B cell (primary cell): ENCODE measurements around the gene PTPRS. TPM values are rescaled to one million over a fixed set of nuclear protein-coding genes. Genes with fewer than 3 reads are reported as not detected.
A peak's percentile ranks its signal among the peaks of the same experiment; 100 is the strongest.

Source experiments
- ATAC-seq: fragments of 200-7000 bp; cut with Tn5 transposase; one replicate; pipeline ENCODE4 v1.10.0; 2021; ENCODE audit warnings: low read depth, mild to moderate bottlenecking, moderate number of reproducible peaks, moderate library complexity
- CTCF ChIA-PET: fragments of 350-600 bp; sonication (Branson Sonifier 250); formaldehyde crosslinking; loops from one replicate; lab custom pipeline; 2021; ENCODE audit warnings: antibody characterized with exemption, inconsistent platforms; lab: Charles Lee
- POLR2A ChIA-PET: fragments of 350-600 bp; sonication (Branson Sonifier 250); formaldehyde crosslinking; loops from one replicate; lab custom pipeline; 2021; ENCODE audit warnings: antibody characterized with exemption; lab: Charles Lee
- DNase-seq: peaks from one replicate; pipeline ENCODE4 v3.0.0; 2013
- H2AFZ ChIP-seq: 2 replicates; pipeline ENCODE4 v1.6.1; 2012; ENCODE audit warnings: mild to moderate bottlenecking, low read depth, low read length; ENCODE audit not compliant: insufficient read depth, poor library complexity, severe bottlenecking
- H3K27ac ChIP-seq, 2 donors: 1 replicate in 1 of 2; 2 replicates in 1 of 2; pipeline ENCODE4 v1.5.1; 2012 to 2013; ENCODE audit warnings: low read length in 2 of 2, mild to moderate bottlenecking in 2 of 2, moderate library complexity in 1 of 2
- H3K27me3 ChIP-seq, 4 experiments: fragments of 200-600 bp in 1 of 4; sonication (generic) in 1 of 4; replicated peaks in 1 of 4; 1 replicate in 2 of 4; 2 replicates in 2 of 4; pipeline versions ENCODE4 v1.6.1 to v1.7.0; 2013 to 2016; ENCODE audit warnings: low read length in 3 of 4, mild to moderate bottlenecking in 2 of 4, mixed read lengths in 1 of 4, moderate library complexity in 1 of 4; ENCODE audit not compliant: insufficient read depth in 4 of 4, control insufficient read depth in 3 of 4; ENCODE audit errors: control extremely low read depth in 1 of 4
- H3K36me3 ChIP-seq, 2 experiments: replicated peaks in 1 of 2; 1 replicate in 1 of 2; 2 replicates in 1 of 2; pipeline versions ENCODE4 v1.6.1 to v1.7.1; 2013; ENCODE audit warnings: low read length in 1 of 2; ENCODE audit not compliant: insufficient read depth in 2 of 2, control insufficient read depth in 1 of 2; ENCODE audit errors: control extremely low read depth in 1 of 2, extremely low read depth in 1 of 2
- H3K4me1 ChIP-seq, 2 donors: fragments of 200-600 bp in 1 of 2; sonication (generic) in 1 of 2; 1 replicate in 1 of 2; 2 replicates in 1 of 2; pipeline versions ENCODE4 v1.5.1 to v1.6.1; 2013 to 2017; ENCODE audit warnings: low read length in 2 of 2; ENCODE audit not compliant: control insufficient read depth in 2 of 2, insufficient read depth in 2 of 2
- H3K4me2 ChIP-seq: replicated peaks from 2 replicates; pipeline ENCODE3; 2012; ENCODE audit warnings: mild to moderate bottlenecking, low read depth, low read length; ENCODE audit not compliant: poor library complexity, severe bottlenecking
- H3K4me3 ChIP-seq, 5 experiments: fragments of 200-600 bp in 1 of 5; sonication (generic) in 1 of 5; 1 replicate in 3 of 5; 2 replicates in 2 of 5; pipeline versions ENCODE4 v1.5.1 to v1.7.0; 2011 to 2016; ENCODE audit warnings: low read length in 4 of 5, mild to moderate bottlenecking in 4 of 5, low read depth in 2 of 5, control low read depth in 1 of 5, moderate library complexity in 1 of 5; ENCODE audit not compliant: insufficient read depth in 1 of 5; ENCODE audit errors: control extremely low read depth in 1 of 5, extremely low read depth in 1 of 5
- H3K79me2 ChIP-seq: fragments of 200-600 bp; sonication (generic); one replicate; pipeline ENCODE4 v1.6.0; 2016; ENCODE audit warnings: low read length; ENCODE audit not compliant: control insufficient read depth, insufficient read depth
- H3K9ac ChIP-seq: fragments of 200-600 bp; sonication (generic); 2 replicates; pipeline ENCODE4 v1.6.1; 2017; ENCODE audit warnings: mild to moderate bottlenecking, low read length, moderate library complexity
- H3K9me3 ChIP-seq, 3 donors: one replicate each; pipeline versions ENCODE4 v1.6.1 to v1.7.1; 2013; ENCODE audit warnings: low read length in 2 of 3; ENCODE audit not compliant: control insufficient read depth in 2 of 3, insufficient read depth in 1 of 3; ENCODE audit errors: control extremely low read depth in 1 of 3
- H4K20me1 ChIP-seq: 2 replicates; pipeline ENCODE4 v1.6.0; 2012; ENCODE audit warnings: mild to moderate bottlenecking, low read length; ENCODE audit not compliant: insufficient read depth, control insufficient read depth, poor library complexity, severe bottlenecking
- H3K27ac Mint-ChIP-seq: one replicate; pipeline ENCODE4 v1.8.0; 2021; ENCODE audit warnings: mixed read lengths
- H3K27me3 Mint-ChIP-seq: one replicate; pipeline ENCODE4 v1.8.0; 2021; ENCODE audit warnings: mixed read lengths
- H3K4me1 Mint-ChIP-seq: one replicate; pipeline ENCODE4 v1.8.0; 2021; ENCODE audit warnings: mixed read lengths
- H3K4me3 Mint-ChIP-seq: one replicate; pipeline ENCODE4 v1.8.0; 2021; ENCODE audit warnings: mixed read lengths
- H3K9me3 Mint-ChIP-seq: one replicate; pipeline ENCODE4 v1.8.0; 2022; ENCODE audit warnings: mixed read lengths; ENCODE audit not compliant: insufficient read depth
- EZH2 ChIP-seq: IDR thresholded peaks from 2 replicates; pipeline ENCODE4 v1.6.1; 2012; ENCODE audit warnings: borderline replicate concordance, low read depth, mild to moderate bottlenecking, moderate library complexity, low read length; ENCODE audit not compliant: insufficient read depth, poor library complexity, severe bottlenecking
- WGBS: methylation state at CpG from one replicate; pipeline ENCODE4 v1.1.5; 2013; ENCODE audit warnings: missing lambda C conversion rate; ENCODE audit not compliant: insufficient coverage; 5-methylcytosine and 5-hydroxymethylcytosine counted together
- intact Hi-C: fragments of 100-400 bp; cut with micrococcal nuclease; formaldehyde crosslinking; loops from one replicate; pipeline ENCODE4 v1.10.0; 2022
- polyA plus RNA-seq: library from polyadenylated mRNA; depleted of rRNA; stranded (reverse); fragments of >200 nt; gene quantifications from 2 replicates; pipeline ENCODE4 v1.2.3, GENCODE V29; 2012
- total RNA-seq, 2 donors: library from RNA; stranded (reverse); fragments of 120-200 nt in 1 of 2; gene quantifications; 1 replicate in 1 of 2; 2 replicates in 1 of 2; pipeline versions ENCODE4 v1.2.3 to v1.2.4, GENCODE V29; 2013 to 2022
- TF ChIP-seq, protein P1 (sequence below): fragments of 200-600 bp; IDR thresholded peaks from one replicate; pipeline ENCODE4 v1.8.0; 2022; ENCODE audit warnings: antibody characterized with exemption, mild to moderate bottlenecking

Gene PTPRS
- total and polyA plus RNA-seq, 2 donors (not counting 1 experiment from before 2014, with no cell fraction given): 6.5 to 10.0 TPM

DNA sequence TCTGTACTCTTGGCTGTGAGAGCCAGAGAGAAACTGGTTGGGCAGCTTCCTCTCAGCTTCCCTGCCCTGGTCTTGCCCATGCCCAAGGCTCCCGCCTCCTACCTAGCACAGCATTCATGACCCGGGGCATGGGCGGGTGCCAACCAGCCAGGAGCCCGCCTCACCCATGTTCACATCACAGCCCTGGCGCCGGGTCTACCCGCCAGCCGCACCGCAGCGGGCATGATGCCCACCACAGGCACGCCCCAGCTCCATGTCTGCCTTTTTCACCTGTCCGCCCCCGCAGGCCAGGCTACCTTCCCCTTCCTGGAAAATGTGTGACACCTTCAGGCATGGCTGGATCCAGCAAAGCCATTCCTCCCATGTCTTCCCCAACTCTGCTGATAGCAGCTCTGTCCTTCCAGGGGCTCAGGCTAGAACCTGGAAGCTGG, 42.1 kb downstream of the PTPRS start:
- H3K27ac Mint-ChIP-seq: peak overlapping the region; percentile 37
- no peaks in the 10 kb centered on the region for H3K36me3 ChIP-seq
- H3K4me2 ChIP-seq: no peak overlapping the region
- CTCF ChIA-PET: interaction anchor here (0.6 kb wide), 1 partner anchor 12 kb away, joined by 3 read pairs; no protein-coding TSS in a partner anchor
- ATAC-seq: no peak
- H3K27me3 ChIP-seq: peaks cover 0 to 7% (median 0%) of the 10 kb centered on the region in 4 experiments
- H3K27me3 Mint-ChIP-seq: no peaks in the 10 kb centered on the region
- H2AFZ ChIP-seq: no peak overlapping the region
- peaks cover 2 to 6% of the 10 kb centered on the region in 2 donors for H3K4me1 ChIP-seq
- H3K9ac ChIP-seq: no peak overlapping the region
- POLR2A ChIA-PET: no interaction called here
- 92% methylated on average over 13 of the region's 13 CpGs for WGBS
- no peak overlapping the region for H3K27ac ChIP-seq
- peaks cover 0 to 16% (median 0%) of the 10 kb centered on the region in 3 donors for H3K9me3 ChIP-seq
- TF ChIP-seq, protein P1, sequence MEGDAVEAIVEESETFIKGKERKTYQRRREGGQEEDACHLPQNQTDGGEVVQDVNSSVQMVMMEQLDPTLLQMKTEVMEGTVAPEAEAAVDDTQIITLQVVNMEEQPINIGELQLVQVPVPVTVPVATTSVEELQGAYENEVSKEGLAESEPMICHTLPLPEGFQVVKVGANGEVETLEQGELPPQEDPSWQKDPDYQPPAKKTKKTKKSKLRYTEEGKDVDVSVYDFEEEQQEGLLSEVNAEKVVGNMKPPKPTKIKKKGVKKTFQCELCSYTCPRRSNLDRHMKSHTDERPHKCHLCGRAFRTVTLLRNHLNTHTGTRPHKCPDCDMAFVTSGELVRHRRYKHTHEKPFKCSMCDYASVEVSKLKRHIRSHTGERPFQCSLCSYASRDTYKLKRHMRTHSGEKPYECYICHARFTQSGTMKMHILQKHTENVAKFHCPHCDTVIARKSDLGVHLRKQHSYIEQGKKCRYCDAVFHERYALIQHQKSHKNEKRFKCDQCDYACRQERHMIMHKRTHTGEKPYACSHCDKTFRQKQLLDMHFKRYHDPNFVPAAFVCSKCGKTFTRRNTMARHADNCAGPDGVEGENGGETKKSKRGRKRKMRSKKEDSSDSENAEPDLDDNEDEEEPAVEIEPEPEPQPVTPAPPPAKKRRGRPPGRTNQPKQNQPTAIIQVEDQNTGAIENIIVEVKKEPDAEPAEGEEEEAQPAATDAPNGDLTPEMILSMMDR: no peak
- TF ChIP-seq EZH2: no peak
- no peaks in the 10 kb centered on the region for H4K20me1 ChIP-seq
- H3K4me3 Mint-ChIP-seq: no peak overlapping the region
- H3K4me3 ChIP-seq: no peak overlapping the region
- no peaks in the 10 kb centered on the region for H3K9me3 Mint-ChIP-seq
- intact Hi-C loops: no loop called here
- H3K4me1 Mint-ChIP-seq: peaks cover 2% of the 10 kb centered on the region
- DNase-seq: no peak
- no peaks in the 10 kb centered on the region for H3K79me2 ChIP-seq

DNA sequence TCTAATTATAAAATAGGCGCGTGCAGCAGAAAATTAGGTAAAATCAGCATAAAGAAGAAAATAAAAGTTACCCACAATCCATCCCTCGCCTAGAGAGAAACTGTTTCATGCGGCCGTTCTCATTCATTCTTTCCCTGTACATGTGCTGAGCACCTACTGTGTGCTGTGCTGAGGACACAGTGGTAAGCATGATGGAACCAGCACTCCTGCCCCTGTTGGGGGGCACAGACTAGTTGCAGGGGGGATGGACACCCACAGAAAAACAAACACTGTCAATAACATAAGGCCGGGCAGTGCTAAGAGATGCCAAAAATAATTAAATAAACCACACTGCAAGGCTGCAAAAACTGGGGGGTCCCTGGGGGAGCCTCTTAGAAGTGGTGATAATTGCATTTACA, 43.3 kb downstream of the PTPRS start:
- H3K9ac ChIP-seq: no peak overlapping the region
- no peak overlapping the region for H3K4me2 ChIP-seq
- peaks cover 6% of the 10 kb centered on the region for H3K4me1 Mint-ChIP-seq
- ATAC-seq (no peak), DNase-seq (no peak)
- no peak overlapping the region for H3K27ac ChIP-seq
- no peak overlapping the region for H3K4me3 ChIP-seq
- no peak for TF ChIP-seq EZH2
- TF ChIP-seq, protein P1: no peak
- no peaks in the 10 kb centered on the region for H3K36me3 ChIP-seq
- H3K9me3 Mint-ChIP-seq: no peaks in the 10 kb centered on the region
- H3K9me3 ChIP-seq: peaks cover 0 to 18% (median 0%) of the 10 kb centered on the region in 3 donors
- H3K4me1 ChIP-seq: peaks cover 7 to 13% of the 10 kb centered on the region in 2 donors
- intact Hi-C loops: no loop called here
- H3K27me3 Mint-ChIP-seq: no peaks in the 10 kb centered on the region
- peaks cover 0 to 12% (median under 1%) of the 10 kb centered on the region in 4 experiments for H3K27me3 ChIP-seq
- ChIA-PET CTCF (no interaction called here), POLR2A (no interaction called here)
- H3K27ac Mint-ChIP-seq: no peak overlapping the region
- H3K79me2 ChIP-seq: no peaks in the 10 kb centered on the region
- no CpG with 5 or more reads among the region's 6 CpGs for WGBS
- H4K20me1 ChIP-seq: no peaks in the 10 kb centered on the region
- no peak overlapping the region for H3K4me3 Mint-ChIP-seq
- no peak overlapping the region for H2AFZ ChIP-seq
